Neural cell (in vitro differentiated cells): Measurements from ENCODE around the gene TYW3. TPM values are rescaled to one million over a fixed set of nuclear protein-coding genes. Genes with fewer than 3 reads are reported as not detected.
"Not testable (repeated sequence)": the region's sequence is repeated elsewhere in the genome, so short reads cannot be mapped to it uniquely, and the experiment has no call there.

ENCODE experiments used
- H2AFZ ChIP-seq: fragments of 200-600, 300-800 bp; sonication (generic), shearing (Covaris generic); 2 replicates; pipeline ENCODE4 v1.6.0; 2014; ENCODE audit warnings: low read depth, mild to moderate bottlenecking, antibody characterized with exemption, low read length, moderate library complexity
- H3F3A ChIP-seq: fragments of 200-600 bp; shearing (Covaris generic); 2 replicates; pipeline ENCODE4 v1.6.1; 2016; ENCODE audit warnings: mild to moderate bottlenecking, moderate library complexity, mixed read lengths, antibody characterized with exemption, low read length; ENCODE audit not compliant: insufficient read depth, poor library complexity, severe bottlenecking
- H3K27ac ChIP-seq: fragments of 200-600, 300-800 bp; sonication (generic), shearing (Covaris generic); 2 replicates; pipeline ENCODE4 v1.5.1; 2014; ENCODE audit warnings: mild to moderate bottlenecking, low read length, moderate library complexity
- H3K27me3 ChIP-seq: fragments of 300-800, 200-600 bp; sonication (generic), shearing (Covaris generic); 2 replicates; pipeline ENCODE4 v1.6.0; 2014; ENCODE audit warnings: mild to moderate bottlenecking, low read depth, low read length, moderate library complexity; ENCODE audit not compliant: insufficient read depth
- H3K36me3 ChIP-seq: fragments of 300-800, 200-600 bp; sonication (generic), shearing (Covaris generic); 2 replicates; pipeline ENCODE4 v1.5.1; 2014; ENCODE audit warnings: mild to moderate bottlenecking, antibody characterized with exemption, low read length, moderate library complexity; ENCODE audit not compliant: insufficient read depth
- H3K4me2 ChIP-seq: fragments of 300-800, 200-600 bp; sonication (generic), shearing (Covaris generic); 2 replicates; pipeline ENCODE4 v1.6.0; 2014; ENCODE audit warnings: mild to moderate bottlenecking, low read length
- H3K4me3 ChIP-seq: fragments of 300-800, 200-600 bp; sonication (generic), shearing (Covaris generic); 2 replicates; pipeline ENCODE4 v1.5.1; 2014; ENCODE audit warnings: mild to moderate bottlenecking, low read length, moderate library complexity
- H3K79me2 ChIP-seq: fragments of 200-600 bp; shearing (Covaris generic); replicated peaks from 2 replicates; pipeline ENCODE4 v1.6.0; 2014; ENCODE audit warnings: mild to moderate bottlenecking, low read length, moderate library complexity; ENCODE audit not compliant: insufficient read depth
- H3K9ac ChIP-seq: fragments of 300-800, 200-600 bp; sonication (generic), shearing (Covaris generic); 2 replicates; pipeline ENCODE4 v1.6.1; 2016; ENCODE audit warnings: mild to moderate bottlenecking, low read length, mixed read lengths
- H3K9me2 ChIP-seq: fragments of 200-600 bp; shearing (Covaris generic); 2 replicates; pipeline ENCODE4 v1.6.1; 2016; ENCODE audit warnings: mild to moderate bottlenecking, low read length, mixed read lengths; ENCODE audit not compliant: insufficient read depth
- H3K9me3 ChIP-seq: fragments of 200-600, 300-800 bp; sonication (generic), shearing (Covaris generic); 2 replicates; pipeline ENCODE4 v1.6.1; 2016; ENCODE audit warnings: mild to moderate bottlenecking, mixed run types, low read length, moderate library complexity, mixed read lengths
- H4K20me1 ChIP-seq: fragments of 200-600 bp; shearing (Covaris generic); 2 replicates; pipeline ENCODE4 v1.6.1; 2016; ENCODE audit warnings: mild to moderate bottlenecking, mixed run types; ENCODE audit not compliant: insufficient read depth
- EP300 ChIP-seq: fragments of 450-650 bp; conservative IDR thresholded peaks from 2 replicates; pipeline ENCODE4 v1.6.1; 2014; ENCODE audit warnings: antibody characterized with exemption, mild to moderate bottlenecking, moderate library complexity; ENCODE audit not compliant: poor library complexity, severe bottlenecking
- EZH2 ChIP-seq: fragments of 200-600, 300-800 bp; shearing (Covaris generic), sonication (generic); IDR thresholded peaks from 2 replicates; pipeline ENCODE4 v1.6.1; 2014; ENCODE audit warnings: antibody characterized with exemption, low read length, borderline replicate concordance, mild to moderate bottlenecking; ENCODE audit not compliant: insufficient read depth, poor library complexity, severe bottlenecking
- MXI1 ChIP-seq: fragments of 450-650 bp; conservative IDR thresholded peaks from 2 replicates; pipeline ENCODE4 v1.6.1; 2014; ENCODE audit warnings: antibody characterized with exemption, mild to moderate bottlenecking; ENCODE audit not compliant: poor library complexity, severe bottlenecking
- POLR2AphosphoS5 ChIP-seq: IDR thresholded peaks from 2 replicates; pipeline ENCODE4 v1.6.1; 2012
- RAD21 ChIP-seq: fragments of 450-650 bp; conservative IDR thresholded peaks from 2 replicates; pipeline ENCODE4 v1.6.1; 2014; ENCODE audit warnings: antibody characterized with exemption, mild to moderate bottlenecking, moderate library complexity
- SMC3 ChIP-seq: fragments of 450-650 bp; conservative IDR thresholded peaks from 2 replicates; pipeline ENCODE4 v1.6.1; 2014; ENCODE audit warnings: antibody characterized with exemption, mild to moderate bottlenecking, moderate library complexity; ENCODE audit not compliant: poor library complexity
- TAF1 ChIP-seq: IDR thresholded peaks from 2 replicates; pipeline ENCODE4 v1.6.1; 2012; ENCODE audit warnings: low read depth
- polyA plus RNA-seq: library from polyadenylated mRNA; depleted of rRNA; stranded (reverse); fragments of >200 nt; gene quantifications from 2 replicates; pipeline ENCODE4 v1.2.3, GENCODE V29; 2014
- TF ChIP-seq, protein P1 (sequence below): IDR thresholded peaks from 2 replicates; pipeline ENCODE4 v1.6.1; 2012; ENCODE audit warnings: borderline replicate concordance
- TF ChIP-seq, protein P2 (sequence below): fragments of 450-650 bp; IDR thresholded peaks from 2 replicates; pipeline ENCODE4 v1.5.1; 2014; ENCODE audit warnings: antibody characterized with exemption, mild to moderate bottlenecking, moderate library complexity; ENCODE audit not compliant: poor library complexity, severe bottlenecking

The TYW3 gene
- polyA plus RNA-seq, 1 donor from 2014 or later = 1.5 TPM

DNA sequence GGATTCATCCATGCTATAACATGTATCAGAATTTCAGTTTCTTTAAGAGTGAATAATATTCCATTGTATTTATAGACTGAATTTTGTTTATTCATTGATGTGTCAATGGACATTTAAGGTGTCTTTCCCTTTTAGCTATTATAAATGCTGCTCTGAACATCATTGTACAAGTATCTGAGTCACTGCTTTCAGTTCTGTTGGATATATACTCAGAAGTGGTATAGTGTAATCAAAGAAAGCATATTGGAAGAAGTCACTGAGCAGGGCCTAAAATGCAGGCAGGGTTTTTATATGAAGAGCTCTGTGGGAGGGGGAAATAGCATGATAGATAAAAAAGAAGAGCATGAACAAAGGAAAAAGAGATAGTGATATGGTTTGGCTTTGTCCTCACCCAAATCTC is 22.5 kb downstream of the TYW3 start:
- H3K27me3 ChIP-seq = no peaks in the 10 kb centered on the region
- H3F3A ChIP-seq = no peaks in the 10 kb centered on the region
- no peak overlapping the region for H2AFZ ChIP-seq
- no peaks in the 10 kb centered on the region for H4K20me1 ChIP-seq
- no peak for TF ChIP-seq POLR2AphosphoS5
- TF ChIP-seq TAF1 = no peak
- TF ChIP-seq, protein P1, sequence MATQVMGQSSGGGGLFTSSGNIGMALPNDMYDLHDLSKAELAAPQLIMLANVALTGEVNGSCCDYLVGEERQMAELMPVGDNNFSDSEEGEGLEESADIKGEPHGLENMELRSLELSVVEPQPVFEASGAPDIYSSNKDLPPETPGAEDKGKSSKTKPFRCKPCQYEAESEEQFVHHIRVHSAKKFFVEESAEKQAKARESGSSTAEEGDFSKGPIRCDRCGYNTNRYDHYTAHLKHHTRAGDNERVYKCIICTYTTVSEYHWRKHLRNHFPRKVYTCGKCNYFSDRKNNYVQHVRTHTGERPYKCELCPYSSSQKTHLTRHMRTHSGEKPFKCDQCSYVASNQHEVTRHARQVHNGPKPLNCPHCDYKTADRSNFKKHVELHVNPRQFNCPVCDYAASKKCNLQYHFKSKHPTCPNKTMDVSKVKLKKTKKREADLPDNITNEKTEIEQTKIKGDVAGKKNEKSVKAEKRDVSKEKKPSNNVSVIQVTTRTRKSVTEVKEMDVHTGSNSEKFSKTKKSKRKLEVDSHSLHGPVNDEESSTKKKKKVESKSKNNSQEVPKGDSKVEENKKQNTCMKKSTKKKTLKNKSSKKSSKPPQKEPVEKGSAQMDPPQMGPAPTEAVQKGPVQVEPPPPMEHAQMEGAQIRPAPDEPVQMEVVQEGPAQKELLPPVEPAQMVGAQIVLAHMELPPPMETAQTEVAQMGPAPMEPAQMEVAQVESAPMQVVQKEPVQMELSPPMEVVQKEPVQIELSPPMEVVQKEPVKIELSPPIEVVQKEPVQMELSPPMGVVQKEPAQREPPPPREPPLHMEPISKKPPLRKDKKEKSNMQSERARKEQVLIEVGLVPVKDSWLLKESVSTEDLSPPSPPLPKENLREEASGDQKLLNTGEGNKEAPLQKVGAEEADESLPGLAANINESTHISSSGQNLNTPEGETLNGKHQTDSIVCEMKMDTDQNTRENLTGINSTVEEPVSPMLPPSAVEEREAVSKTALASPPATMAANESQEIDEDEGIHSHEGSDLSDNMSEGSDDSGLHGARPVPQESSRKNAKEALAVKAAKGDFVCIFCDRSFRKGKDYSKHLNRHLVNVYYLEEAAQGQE = no peak
- TF ChIP-seq RAD21 = no peak
- TF ChIP-seq, protein P2, sequence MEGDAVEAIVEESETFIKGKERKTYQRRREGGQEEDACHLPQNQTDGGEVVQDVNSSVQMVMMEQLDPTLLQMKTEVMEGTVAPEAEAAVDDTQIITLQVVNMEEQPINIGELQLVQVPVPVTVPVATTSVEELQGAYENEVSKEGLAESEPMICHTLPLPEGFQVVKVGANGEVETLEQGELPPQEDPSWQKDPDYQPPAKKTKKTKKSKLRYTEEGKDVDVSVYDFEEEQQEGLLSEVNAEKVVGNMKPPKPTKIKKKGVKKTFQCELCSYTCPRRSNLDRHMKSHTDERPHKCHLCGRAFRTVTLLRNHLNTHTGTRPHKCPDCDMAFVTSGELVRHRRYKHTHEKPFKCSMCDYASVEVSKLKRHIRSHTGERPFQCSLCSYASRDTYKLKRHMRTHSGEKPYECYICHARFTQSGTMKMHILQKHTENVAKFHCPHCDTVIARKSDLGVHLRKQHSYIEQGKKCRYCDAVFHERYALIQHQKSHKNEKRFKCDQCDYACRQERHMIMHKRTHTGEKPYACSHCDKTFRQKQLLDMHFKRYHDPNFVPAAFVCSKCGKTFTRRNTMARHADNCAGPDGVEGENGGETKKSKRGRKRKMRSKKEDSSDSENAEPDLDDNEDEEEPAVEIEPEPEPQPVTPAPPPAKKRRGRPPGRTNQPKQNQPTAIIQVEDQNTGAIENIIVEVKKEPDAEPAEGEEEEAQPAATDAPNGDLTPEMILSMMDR = no peak
- no peak for TF ChIP-seq SMC3
- TF ChIP-seq EP300 = no peak
- TF ChIP-seq MXI1 = no peak
- no peak for TF ChIP-seq EZH2
- no peak overlapping the region for H3K27ac ChIP-seq
- no peaks in the 10 kb centered on the region for H3K36me3 ChIP-seq
- no peaks in the 10 kb centered on the region for H3K9me2 ChIP-seq
- no peak overlapping the region for H3K4me3 ChIP-seq
- no peaks in the 10 kb centered on the region for H3K9me3 ChIP-seq
- no peak overlapping the region for H3K9ac ChIP-seq
- H3K4me2 ChIP-seq = no peak overlapping the region
- no peaks in the 10 kb centered on the region for H3K79me2 ChIP-seq

DNA sequence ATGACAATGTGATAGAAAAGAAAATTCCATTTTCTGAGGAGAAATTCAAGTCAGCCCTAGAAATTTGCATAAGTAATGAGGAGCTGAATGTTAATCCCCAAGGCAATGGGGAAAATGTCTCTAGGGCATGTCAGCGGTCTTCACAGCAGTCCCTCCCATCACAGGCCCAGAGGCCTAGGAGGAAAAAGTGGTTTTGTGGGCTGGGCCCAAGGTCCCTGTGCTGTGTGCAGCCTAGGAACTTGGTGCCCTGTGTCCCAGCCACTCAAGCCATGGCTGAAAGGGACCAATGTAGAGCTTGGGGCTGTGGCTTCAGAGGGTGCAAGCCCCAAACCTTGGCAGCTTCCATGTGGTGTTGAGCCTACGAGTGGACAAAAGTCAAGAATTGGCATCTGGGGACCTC is 23.7 kb downstream of the TYW3 start:
- H3F3A ChIP-seq, H3K27ac ChIP-seq, H4K20me1 ChIP-seq, H3K4me2 ChIP-seq, H3K27me3 ChIP-seq, H3K36me3 ChIP-seq, H3K9me2 ChIP-seq, H3K9ac ChIP-seq, H3K9me3 ChIP-seq, H2AFZ ChIP-seq, H3K4me3 ChIP-seq, H3K79me2 ChIP-seq: not testable (repeated sequence)

DNA sequence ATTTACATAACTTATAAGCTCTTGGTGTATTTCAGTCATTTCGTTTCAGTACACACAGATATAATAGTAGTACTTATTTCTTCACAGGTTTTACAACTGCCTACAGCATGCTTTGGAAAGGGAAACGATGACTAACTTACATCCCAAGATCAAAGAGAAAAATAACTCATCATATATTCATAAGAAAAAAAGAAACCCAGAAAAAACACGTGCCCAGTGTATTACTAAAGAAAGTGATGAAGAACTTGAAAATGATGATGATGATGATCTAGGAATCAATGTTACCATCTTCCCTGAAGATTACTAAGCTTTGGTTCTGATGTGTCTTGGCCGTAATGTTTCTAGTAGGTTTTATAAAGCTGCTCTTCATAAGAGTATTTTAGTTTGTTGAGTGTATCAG is 30.9 kb downstream of the TYW3 start:
- H3F3A ChIP-seq = no peaks in the 10 kb centered on the region
- H3K27ac ChIP-seq = no peak overlapping the region
- H3K36me3 ChIP-seq = no peaks in the 10 kb centered on the region
- H2AFZ ChIP-seq = no peak overlapping the region
- no peaks in the 10 kb centered on the region for H3K9me3 ChIP-seq
- H3K79me2 ChIP-seq = no peaks in the 10 kb centered on the region
- no peak overlapping the region for H3K9ac ChIP-seq
- H3K4me3 ChIP-seq = no peak overlapping the region
- TF ChIP-seq MXI1 (no peak), RAD21 (no peak), EP300 (no peak), TAF1 (no peak), SMC3 (no peak)
- TF ChIP-seq, protein P2 = no peak
- TF ChIP-seq, protein P1 = no peak
- H4K20me1 ChIP-seq = no peaks in the 10 kb centered on the region
- no peaks in the 10 kb centered on the region for H3K27me3 ChIP-seq
- no peak overlapping the region for H3K4me2 ChIP-seq
- H3K9me2 ChIP-seq = no peaks in the 10 kb centered on the region
